GM18526 (cell line): ENCODE measurements around the gene DLGAP3.

ENCODE experiments used
- POLR2A ChIP-seq: IDR thresholded peaks from 3 replicates; pipeline ENCODE4 v1.6.1; 2011; ENCODE audit not compliant: insufficient read length; ENCODE audit errors: extremely low read depth

The DLGAP3 gene

DNA sequence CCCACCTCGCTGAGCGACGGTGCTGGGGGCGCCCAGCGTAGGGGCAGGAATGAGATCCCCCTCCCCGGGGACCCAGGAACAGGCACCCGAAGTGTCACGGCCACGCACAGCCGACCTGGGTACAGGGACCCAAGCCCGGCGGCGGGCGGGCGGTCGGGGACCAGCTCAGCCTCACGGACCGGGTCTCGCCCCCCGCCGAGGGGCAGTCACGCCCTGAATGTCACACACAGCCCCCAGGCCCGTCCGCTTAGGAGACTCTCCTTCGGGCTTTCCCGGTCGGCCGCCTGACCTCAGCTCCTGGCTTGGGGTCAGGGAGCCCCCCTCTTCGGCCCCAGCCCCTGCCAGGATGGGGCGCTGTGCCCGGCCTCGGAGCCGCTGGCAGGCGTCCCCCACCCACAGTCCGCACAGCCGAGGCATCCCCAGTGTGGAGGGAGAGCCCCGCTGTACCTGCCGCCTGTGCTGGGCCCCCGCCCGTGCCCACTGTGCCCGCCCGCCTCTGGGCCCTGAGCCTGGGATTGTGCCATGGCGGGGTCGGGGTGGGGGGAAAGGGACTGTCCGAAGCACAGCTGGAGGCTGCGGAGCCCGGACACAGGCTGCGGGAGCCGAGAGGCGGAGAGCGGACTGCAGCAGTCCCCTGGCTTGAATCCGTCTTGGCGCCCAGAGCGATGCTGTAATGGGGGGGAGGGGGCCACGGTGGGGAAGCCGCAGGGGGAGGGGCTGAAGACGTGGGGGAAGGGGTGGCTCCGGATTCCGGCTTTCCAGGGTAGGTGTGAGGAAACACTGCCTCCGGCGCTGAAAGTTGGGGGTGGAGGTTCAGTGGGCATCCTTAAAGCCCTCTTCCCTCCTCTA is 627 bp upstream of the DLGAP3 start:
- TF ChIP-seq POLR2A: no peak

DNA sequence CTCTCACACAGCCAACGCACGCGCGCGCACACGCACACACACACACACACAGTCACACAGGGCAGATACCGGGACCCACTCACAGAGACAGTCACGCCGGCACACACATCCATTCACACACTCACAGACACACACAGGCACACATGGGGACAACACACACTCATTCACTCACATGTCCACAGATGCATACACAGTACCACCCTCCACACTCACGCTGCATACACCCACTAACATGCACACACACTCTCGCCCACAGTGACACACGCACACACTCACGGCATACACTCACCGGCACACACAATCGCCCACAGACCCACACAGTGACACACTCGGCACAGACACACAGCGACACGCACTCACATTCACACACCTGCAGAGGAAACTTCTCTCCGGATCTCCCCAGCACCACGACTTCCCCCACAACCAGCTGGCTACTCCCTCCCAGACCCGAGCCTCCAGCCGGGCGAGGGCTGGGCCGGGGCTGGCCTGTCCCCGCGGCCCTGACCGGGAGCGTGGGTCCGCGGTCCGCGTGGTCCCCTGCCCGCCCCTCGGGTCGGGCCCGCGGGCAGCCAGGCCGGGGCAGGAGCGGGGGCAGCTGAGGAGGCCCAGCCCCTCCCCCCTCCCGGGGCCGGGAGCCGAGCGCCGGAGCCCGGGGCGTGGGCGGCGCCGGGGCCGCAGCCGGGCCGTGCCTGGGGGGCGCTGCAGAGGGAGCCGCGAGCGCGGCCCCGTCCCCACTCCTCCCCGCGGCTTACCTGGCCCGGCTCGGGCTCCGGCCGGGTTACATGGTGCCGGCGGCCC is 552 bp downstream of the DLGAP3 start:
- TF ChIP-seq POLR2A: no peak

DNA sequence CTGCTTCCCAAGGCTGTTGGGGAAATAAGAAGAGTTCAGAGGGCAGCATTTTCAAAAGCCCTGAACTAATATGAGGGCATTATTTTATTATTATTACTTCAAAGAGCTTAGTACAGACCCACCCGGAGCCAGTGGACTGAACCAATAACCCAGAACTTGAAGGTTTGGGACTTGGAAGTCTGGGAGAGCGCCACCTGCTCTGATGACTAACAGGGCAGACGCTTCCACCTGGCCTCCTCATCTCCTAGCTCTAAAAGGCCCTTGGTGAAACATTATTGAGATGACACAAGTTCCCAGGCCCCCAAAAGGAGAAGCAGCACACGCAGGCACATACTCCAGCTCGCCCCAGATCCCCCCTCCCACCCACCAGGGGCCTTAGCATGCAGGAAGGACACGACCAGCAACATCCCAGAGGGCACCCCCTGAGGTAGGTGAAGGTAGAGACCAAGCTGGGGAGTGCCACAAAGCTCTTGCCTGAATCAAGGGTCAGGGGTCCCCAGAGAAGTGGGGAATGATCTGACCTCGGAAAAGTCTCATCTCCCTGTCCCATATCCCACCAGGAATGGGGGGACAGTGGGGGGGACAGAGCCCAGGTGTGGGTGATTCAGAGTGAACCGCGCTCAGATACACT is 1.3 kb downstream of the DLGAP3 start:
- TF ChIP-seq POLR2A: no peak

DNA sequence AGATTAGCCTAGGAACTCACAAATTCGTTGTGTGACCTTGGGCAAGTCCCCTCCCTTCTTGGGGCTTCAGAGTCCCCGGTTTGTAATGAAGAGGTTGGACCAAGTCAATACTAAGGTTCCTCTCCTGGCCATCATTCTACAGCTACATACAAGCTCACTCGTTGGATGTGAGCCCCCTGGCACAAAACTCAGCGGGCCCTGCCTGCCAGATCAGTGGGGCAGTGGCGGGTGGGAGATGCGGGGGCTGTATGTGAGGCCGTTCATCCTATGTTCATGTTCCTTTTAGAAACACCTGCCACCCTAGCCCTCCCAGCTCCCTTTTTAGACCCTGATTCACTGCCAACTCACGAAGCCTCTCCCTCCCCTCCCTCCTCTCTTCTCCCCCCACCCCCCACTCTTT is 2.1 kb downstream of the DLGAP3 start:
- TF ChIP-seq POLR2A: no peak

DNA sequence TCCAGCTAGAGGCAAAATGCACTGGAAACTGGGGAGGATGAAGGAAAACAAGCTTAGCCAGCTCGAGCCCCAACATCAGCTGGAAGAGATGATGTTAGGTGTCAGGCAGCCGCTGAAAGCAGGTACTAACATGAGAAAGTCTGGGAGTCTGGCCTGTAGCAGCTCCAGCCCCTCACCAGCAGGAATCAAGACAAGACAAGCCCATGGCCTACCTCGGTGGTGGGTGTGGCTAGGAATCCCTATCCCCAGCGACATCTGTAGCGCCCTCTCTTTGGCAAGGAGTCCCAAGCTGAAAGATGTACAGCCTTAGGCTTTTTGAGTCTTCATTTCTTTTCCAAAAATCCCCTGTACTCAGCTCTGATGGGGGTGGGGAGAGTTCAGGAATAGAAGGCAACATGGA is 2.6 kb downstream of the DLGAP3 start:
- no peak for TF ChIP-seq POLR2A

DNA sequence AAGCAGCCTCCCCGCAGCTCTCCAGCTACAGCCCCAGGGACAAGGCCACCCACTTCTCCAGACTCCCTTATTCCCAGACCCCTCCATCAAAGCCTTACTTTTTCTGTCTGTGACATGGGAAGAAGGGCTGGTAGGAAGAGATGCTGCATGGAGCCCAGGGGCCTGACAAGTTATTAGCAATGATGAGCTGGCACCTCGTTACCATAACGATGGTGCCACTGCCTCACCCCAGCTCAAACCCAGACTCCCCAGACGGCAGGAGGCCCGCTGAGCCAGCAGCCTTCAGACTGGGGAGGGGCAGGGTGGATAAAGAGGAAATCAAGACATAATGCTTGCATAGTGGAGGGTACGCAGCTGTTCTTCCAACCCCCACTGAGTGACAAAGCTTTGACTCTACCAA is 3.3 kb downstream of the DLGAP3 start:
- TF ChIP-seq POLR2A: no peak

DNA sequence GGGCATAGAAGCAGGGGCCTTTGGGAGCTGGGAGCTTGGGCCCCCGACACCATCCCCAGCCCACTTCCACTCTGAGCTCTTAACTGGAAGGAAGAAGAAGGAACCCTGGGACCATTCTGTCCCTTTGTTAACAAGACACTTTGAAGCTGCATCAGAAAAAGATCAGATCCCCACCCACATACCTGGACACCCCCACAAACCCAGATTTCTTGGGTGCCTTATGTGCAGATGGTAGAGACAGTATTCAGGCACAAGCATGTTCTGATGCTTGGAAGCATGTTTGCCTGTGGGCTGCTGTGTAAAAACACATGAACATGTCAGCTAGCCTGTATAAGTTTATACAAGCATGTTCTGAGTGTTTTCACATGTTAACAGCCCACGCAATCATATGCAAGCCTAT is 3.7 kb downstream of the DLGAP3 start:
- no peak for TF ChIP-seq POLR2A

DNA sequence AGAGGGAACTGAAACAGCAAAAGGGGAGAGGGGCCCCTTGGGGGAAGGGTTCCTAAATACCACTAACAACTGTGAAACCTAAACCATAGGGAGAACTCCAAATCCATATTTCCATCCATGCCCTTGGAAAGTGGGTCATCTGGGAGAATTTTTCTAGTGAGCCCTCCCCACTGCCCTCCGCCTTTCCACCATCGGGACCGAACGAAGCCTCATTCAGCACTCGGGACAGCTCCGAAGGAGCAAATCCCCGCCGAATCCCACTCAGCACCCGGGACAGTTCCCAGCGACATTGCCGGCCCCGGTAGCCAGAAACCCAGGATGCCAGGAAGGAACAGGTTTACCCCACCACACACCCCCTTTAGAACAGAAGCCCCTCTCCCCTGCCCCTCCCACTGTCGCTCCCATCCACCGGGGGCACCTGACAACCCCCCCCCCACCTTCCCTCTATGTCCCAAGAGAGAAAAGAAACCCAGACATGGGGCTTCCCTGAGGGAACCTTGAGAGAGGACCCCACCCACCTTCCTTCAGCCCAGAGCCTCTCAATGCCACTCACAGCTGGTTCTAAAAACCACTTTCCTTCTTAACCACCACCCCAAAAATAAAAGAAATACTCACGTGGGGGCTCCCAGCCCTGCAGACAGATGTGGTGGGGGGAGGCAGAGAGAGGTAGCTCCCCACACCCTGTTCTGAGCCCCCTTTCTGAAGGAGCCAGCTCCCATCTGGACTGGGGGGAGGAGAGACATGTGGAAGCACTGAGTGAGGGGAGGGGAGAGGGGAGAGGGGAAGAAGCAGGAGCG is 4.5 kb downstream of the DLGAP3 start:
- TF ChIP-seq POLR2A: no peak

DNA sequence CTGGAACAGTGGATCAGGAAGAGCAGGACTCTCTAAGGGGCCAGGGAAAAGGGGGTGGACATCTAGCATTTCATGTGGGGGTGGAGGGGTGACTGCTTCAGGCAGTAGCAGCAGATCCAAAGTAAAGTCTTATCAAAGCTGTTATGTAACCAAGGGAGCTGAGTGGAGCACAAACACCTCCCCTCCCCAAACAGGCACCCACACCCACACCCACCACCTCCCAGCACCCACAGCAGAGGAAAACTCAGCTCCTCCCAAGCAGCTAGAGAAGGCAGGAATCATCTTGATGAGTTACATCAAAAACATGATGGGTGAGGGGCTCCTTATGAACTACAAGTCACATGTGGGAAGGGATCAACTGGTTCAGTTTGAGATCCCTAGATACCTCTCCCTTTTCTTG is 6.0 kb downstream of the DLGAP3 start:
- TF ChIP-seq POLR2A: no peak

DNA sequence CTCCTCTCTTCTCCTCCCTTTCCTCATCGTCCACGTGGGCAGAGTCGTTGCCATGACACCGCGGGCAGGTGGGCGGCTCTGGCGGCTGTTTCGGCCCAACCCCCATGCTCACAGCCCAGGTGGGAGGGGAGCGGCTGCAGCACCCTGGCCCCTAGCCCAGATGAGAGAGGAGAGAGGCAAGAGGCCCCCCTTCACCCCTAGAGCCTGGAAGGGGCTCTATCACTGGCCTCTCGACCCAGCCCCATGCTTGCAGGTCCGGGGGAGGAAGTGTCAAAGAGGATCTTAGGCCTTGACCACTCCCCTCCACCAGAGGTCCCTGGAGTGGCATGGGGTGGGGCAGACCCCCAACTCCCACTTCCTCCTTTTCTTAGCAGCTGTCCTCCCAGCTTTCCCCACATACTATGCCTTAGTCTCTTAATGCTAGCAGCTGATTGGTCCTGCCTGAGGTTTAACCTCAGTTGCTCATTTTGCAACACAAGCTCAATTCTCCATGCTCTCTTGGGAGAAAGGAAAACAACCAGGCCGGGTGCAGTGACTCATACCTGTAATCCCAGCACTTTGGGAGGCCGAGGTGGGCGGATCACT is 10.4 kb downstream of the DLGAP3 start:
- TF ChIP-seq POLR2A: no peak

DNA sequence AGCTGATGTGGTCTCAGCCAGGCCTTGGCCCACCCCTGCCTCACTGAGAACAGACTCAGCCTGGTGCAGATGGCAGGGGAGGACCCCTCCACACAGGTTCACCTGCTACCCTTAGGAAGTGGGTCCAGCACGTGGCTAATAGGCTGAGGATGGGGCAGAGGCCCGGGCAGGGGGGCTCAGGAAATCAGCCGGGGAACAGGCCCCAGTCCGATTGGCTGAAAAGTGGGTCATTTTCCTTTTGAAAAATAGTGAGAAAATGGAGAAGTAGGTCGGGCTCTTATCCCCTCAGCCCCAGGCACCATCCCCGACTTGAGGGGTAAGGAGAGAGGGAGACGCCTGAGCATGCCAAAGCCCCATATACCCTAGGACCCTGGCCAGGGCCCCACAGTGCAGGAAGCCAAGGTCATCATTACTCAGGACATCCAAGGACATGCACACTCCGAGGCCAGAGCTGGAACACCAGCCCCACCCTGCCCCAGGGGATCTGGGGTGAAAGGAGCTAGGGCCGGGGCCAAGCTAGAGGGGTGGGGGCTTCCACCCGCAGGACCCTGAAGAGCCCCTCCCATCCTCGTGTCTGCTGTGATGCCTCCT is 11.0 kb downstream of the DLGAP3 start:
- no peak for TF ChIP-seq POLR2A

DNA sequence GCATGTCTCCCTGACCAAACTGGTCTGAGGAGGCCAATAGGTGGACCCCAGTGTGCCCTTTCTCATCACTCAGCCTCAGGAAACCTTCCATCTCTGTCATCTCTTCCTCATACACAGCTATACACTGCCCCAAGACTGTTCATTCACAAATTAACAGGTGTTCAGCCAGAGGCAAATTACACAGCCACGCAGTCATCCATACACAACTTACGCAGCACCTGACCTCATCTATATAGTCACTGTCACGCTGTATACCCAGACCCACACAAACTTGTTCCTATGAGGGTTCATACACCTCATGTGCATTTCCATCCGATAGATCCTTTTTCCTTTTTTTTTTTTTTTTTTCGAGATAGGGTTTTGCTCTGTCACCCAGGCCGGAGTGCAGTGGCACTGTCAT is 12.4 kb downstream of the DLGAP3 start:
- TF ChIP-seq POLR2A: no peak

DNA sequence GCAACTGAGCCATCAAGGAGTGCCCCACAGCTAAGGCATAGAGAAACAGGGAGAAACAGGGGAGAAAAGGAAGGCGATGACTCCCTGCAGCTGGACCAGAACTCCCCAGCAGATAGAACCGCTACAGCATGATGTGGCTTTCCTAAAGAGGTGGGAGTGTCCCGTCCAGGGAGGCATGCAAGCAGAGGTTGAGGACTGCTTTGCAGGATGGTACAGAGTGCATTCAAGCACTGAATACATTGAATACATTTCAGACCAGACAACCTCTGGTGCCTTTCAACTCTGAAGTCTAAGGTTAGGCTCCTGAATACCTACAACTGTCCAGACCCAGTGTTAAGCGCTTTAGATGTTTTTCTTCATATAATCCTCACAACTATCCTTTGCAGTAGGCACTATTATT is 13.3 kb downstream of the DLGAP3 start:
- TF ChIP-seq POLR2A: no peak

DNA sequence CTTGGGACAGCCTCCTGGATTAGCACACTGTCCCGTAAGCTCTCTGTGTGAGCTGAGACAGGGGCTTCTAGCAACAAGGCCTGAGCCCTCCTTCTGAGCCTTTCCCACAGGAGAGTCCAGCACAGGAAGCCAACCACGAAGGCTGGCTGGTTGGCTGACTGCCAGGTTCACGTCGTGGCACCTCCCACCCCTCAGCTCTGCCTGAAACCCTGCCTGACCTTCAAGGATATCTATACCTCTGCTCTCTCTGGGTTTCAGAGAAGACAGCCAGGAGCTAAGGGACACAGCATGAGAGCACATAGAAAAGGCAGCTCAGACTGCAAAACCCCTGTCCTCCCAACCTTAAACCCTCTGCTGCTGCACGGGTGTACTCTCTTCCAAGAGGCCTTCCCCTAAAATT is 13.9 kb downstream of the DLGAP3 start:
- no peak for TF ChIP-seq POLR2A
